DOHH2 (cell line): ENCODE measurements around the gene TMEM87B.
"Not testable (repeated sequence)": the region's sequence is repeated elsewhere in the genome, so short reads cannot be mapped to it uniquely, and the experiment has no call there.

ENCODE experiments used
- CTCF ChIP-seq: fragments of 200-600 bp; sonication (generic); IDR thresholded peaks from one replicate; pipeline ENCODE4 v1.5.1; 2014; ENCODE audit warnings: antibody characterized with exemption, mild to moderate bottlenecking, low read depth, low read length; ENCODE audit not compliant: poor library complexity, severe bottlenecking
- EZH2phosphoT487 ChIP-seq: fragments of 200-600 bp; sonication (generic); IDR thresholded peaks from 2 replicates; pipeline ENCODE4 v1.6.1; 2017; ENCODE audit warnings: borderline replicate concordance, mild to moderate bottlenecking, antibody characterized with exemption, low read length, moderate library complexity, mixed read lengths

DNA sequence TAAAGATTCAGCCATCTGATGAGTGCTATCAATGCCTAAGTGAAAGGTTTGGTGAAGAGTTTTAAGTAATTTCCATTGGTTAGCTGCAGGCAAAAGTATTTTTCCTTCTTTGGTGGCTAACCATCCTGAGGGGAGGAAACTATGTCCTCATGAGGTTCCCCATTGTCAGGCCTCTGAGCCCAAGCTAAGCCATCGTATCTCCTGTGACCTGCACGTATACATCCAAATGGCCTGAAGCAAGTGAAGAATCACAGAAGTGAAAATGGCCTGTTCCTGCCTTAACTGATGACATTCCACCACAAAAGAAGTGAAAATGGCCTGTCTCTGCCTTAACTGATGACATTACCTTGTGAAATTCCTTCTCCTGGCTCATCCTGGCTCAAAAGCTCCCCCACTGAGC lies 15.0 kb upstream of the TMEM87B start:
- not testable (repeated sequence) for TF ChIP-seq CTCF, EZH2phosphoT487
